Measurements from ENCODE around the gene ANK3.
"Not testable (repeated sequence)": the region's sequence is repeated elsewhere in the genome, so short reads cannot be mapped to it uniquely, and the experiment has no call there.

DNA sequence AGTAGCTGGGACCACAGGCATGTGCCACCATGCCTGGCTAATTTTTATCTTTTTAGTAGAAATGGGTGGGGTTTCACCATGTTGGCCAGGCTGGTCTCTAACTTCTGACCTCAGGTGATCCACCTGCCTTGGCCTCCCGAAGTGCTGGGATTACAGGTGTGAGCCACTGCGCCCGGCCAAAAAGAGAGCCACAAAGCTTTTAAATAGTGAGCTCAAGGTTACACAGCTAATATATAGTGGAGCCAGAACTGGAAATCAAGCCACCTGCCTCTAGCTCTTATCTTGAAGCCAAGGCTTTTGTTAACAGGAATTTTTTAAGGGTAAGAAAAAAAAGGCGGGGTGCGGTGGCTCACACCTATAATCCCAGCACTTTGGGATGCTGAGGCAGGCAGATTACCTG is 354.3 kb downstream of the ANK3 start:
- not testable (repeated sequence) for TF ChIP-seq ZNF747 (tag by site-specific recombination; IDR thresholded peaks at IDR 0.05); ZNF701 (tag by site-specific recombination; IDR thresholded peaks at IDR 0.05); IKZF3 (tag by site-specific recombination; IDR thresholded peaks at IDR 0.05); KLF16 (tag by site-specific recombination; IDR thresholded peaks at IDR 0.05); ZNF792 (tag by site-specific recombination; IDR thresholded peaks at IDR 0.05); MEIS1 (CRISPR knock-in tag; IDR thresholded peaks at IDR 0.05; ENCODE audit: borderline replicate concordance)
- TF ChIP-seq, protein P1, sequence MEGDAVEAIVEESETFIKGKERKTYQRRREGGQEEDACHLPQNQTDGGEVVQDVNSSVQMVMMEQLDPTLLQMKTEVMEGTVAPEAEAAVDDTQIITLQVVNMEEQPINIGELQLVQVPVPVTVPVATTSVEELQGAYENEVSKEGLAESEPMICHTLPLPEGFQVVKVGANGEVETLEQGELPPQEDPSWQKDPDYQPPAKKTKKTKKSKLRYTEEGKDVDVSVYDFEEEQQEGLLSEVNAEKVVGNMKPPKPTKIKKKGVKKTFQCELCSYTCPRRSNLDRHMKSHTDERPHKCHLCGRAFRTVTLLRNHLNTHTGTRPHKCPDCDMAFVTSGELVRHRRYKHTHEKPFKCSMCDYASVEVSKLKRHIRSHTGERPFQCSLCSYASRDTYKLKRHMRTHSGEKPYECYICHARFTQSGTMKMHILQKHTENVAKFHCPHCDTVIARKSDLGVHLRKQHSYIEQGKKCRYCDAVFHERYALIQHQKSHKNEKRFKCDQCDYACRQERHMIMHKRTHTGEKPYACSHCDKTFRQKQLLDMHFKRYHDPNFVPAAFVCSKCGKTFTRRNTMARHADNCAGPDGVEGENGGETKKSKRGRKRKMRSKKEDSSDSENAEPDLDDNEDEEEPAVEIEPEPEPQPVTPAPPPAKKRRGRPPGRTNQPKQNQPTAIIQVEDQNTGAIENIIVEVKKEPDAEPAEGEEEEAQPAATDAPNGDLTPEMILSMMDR (tag by site-specific recombination; IDR thresholded peaks at IDR 0.05), result not testable (repeated sequence)
- TF ChIP-seq, protein P2, sequence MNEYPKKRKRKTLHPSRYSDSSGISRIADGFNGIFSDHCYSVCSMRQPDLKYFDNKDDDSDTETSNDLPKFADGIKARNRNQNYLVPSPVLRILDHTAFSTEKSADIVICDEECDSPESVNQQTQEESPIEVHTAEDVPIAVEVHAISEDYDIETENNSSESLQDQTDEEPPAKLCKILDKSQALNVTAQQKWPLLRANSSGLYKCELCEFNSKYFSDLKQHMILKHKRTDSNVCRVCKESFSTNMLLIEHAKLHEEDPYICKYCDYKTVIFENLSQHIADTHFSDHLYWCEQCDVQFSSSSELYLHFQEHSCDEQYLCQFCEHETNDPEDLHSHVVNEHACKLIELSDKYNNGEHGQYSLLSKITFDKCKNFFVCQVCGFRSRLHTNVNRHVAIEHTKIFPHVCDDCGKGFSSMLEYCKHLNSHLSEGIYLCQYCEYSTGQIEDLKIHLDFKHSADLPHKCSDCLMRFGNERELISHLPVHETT (tag by site-specific recombination; IDR thresholded peaks at IDR 0.05), result not testable (repeated sequence)
- TF ChIP-seq, protein P3, sequence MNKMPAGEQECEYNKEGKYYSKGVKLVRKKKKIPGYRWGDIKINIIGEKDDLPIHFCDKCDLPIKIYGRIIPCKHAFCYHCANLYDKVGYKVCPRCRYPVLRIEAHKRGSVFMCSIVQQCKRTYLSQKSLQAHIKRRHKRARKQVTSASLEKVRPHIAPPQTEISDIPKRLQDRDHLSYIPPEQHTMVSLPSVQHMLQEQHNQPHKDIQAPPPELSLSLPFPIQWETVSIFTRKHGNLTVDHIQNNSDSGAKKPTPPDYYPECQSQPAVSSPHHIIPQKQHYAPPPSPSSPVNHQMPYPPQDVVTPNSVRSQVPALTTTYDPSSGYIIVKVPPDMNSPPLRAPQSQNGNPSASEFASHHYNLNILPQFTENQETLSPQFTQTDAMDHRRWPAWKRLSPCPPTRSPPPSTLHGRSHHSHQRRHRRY (tag by site-specific recombination; IDR thresholded peaks at IDR 0.05), result not testable (repeated sequence)
- TF ChIP-seq, protein P4, sequence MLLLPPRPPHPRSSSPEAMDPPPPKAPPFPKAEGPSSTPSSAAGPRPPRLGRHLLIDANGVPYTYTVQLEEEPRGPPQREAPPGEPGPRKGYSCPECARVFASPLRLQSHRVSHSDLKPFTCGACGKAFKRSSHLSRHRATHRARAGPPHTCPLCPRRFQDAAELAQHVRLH (tag by site-specific recombination; IDR thresholded peaks at IDR 0.05), result not testable (repeated sequence)
- TF ChIP-seq, protein P5, sequence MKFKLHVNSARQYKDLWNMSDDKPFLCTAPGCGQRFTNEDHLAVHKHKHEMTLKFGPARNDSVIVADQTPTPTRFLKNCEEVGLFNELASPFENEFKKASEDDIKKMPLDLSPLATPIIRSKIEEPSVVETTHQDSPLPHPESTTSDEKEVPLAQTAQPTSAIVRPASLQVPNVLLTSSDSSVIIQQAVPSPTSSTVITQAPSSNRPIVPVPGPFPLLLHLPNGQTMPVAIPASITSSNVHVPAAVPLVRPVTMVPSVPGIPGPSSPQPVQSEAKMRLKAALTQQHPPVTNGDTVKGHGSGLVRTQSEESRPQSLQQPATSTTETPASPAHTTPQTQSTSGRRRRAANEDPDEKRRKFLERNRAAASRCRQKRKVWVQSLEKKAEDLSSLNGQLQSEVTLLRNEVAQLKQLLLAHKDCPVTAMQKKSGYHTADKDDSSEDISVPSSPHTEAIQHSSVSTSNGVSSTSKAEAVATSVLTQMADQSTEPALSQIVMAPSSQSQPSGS (tag by site-specific recombination; IDR thresholded peaks at IDR 0.05; ENCODE audit: low read depth), result not testable (repeated sequence)
- TF ChIP-seq, protein P6, sequence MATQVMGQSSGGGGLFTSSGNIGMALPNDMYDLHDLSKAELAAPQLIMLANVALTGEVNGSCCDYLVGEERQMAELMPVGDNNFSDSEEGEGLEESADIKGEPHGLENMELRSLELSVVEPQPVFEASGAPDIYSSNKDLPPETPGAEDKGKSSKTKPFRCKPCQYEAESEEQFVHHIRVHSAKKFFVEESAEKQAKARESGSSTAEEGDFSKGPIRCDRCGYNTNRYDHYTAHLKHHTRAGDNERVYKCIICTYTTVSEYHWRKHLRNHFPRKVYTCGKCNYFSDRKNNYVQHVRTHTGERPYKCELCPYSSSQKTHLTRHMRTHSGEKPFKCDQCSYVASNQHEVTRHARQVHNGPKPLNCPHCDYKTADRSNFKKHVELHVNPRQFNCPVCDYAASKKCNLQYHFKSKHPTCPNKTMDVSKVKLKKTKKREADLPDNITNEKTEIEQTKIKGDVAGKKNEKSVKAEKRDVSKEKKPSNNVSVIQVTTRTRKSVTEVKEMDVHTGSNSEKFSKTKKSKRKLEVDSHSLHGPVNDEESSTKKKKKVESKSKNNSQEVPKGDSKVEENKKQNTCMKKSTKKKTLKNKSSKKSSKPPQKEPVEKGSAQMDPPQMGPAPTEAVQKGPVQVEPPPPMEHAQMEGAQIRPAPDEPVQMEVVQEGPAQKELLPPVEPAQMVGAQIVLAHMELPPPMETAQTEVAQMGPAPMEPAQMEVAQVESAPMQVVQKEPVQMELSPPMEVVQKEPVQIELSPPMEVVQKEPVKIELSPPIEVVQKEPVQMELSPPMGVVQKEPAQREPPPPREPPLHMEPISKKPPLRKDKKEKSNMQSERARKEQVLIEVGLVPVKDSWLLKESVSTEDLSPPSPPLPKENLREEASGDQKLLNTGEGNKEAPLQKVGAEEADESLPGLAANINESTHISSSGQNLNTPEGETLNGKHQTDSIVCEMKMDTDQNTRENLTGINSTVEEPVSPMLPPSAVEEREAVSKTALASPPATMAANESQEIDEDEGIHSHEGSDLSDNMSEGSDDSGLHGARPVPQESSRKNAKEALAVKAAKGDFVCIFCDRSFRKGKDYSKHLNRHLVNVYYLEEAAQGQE (tag by site-specific recombination; IDR thresholded peaks at IDR 0.05), result not testable (repeated sequence)
- TF ChIP-seq, protein P7, sequence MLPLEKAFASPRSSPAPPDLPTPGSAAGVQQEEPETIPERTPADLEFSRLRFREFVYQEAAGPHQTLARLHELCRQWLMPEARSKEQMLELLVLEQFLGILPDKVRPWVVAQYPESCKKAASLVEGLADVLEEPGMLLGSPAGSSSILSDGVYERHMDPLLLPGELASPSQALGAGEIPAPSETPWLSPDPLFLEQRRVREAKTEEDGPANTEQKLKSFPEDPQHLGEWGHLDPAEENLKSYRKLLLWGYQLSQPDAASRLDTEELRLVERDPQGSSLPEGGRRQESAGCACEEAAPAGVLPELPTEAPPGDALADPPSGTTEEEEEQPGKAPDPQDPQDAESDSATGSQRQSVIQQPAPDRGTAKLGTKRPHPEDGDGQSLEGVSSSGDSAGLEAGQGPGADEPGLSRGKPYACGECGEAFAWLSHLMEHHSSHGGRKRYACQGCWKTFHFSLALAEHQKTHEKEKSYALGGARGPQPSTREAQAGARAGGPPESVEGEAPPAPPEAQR (tag by site-specific recombination; IDR thresholded peaks at IDR 0.05), result not testable (repeated sequence)
